Stimulated activated CD4-positive, alpha-beta T cell treated with anti-CD3 and anti-CD28 coated beads, Interleukin-12 subunit alpha, Interleukin-12 subunit beta, amount 100 ng/mL, for 24 hours (primary cell): ENCODE results near the gene NBEA.
"Not testable (repeated sequence)": the region's sequence is repeated elsewhere in the genome, so short reads cannot be mapped to it uniquely, and the experiment has no call there.

ENCODE experiments used
- DNase-seq, 2 experiments: peaks; one replicate each; pipeline ENCODE4 v3.0.0-alpha.2; 2020; ENCODE audit warnings: low read depth in 2 of 2

NBEA gene

GRCh38 chr13:35387682-35388250 lies 445.7 kb downstream of the NBEA start:
- DNase-seq: no peak

GRCh38 chr13:35388441-35389355 lies 446.6 kb downstream of the NBEA start:
- DNase-seq: no peak

- DNase-seq: no peak
Measured at GRCh38 chr13:35389535-35389934, 447.5 kb downstream of the NBEA start.

GRCh38 chr13:35392768-35393167 lies 450.7 kb downstream of the NBEA start:
- DNase-seq: no peak

- DNase-seq: no peak
Measured at GRCh38 chr13:35393886-35394285, 451.8 kb downstream of the NBEA start.

- not testable (repeated sequence) for DNase-seq
Measured at GRCh38 chr13:35408285-35408684, 466.2 kb downstream of the NBEA start.

- no peak for DNase-seq
Measured at GRCh38 chr13:35411059-35411744, 469.1 kb downstream of the NBEA start.

- DNase-seq: no peak
Measured at GRCh38 chr13:35448465-35448864, 506.4 kb downstream of the NBEA start.

- no peak for DNase-seq
Measured at GRCh38 chr13:35449821-35450220, 507.8 kb downstream of the NBEA start.

GRCh38 chr13:35455022-35455421 lies 513.0 kb downstream of the NBEA start:
- DNase-seq: no peak

GRCh38 chr13:35457258-35457657 lies 515.2 kb downstream of the NBEA start:
- DNase-seq: no peak

GRCh38 chr13:35460061-35460460 lies 518.0 kb downstream of the NBEA start:
- DNase-seq: no peak

GRCh38 chr13:35465371-35465770 lies 523.3 kb downstream of the NBEA start:
- no peak for DNase-seq

GRCh38 chr13:35468195-35468594 lies 526.1 kb downstream of the NBEA start:
- no peak for DNase-seq

GRCh38 chr13:35469806-35470525 lies 527.9 kb downstream of the NBEA start:
- DNase-seq: no peak

- DNase-seq: no peak
Measured at GRCh38 chr13:35470671-35471661, 528.9 kb downstream of the NBEA start.

GRCh38 chr13:35471706-35472322 lies 529.7 kb downstream of the NBEA start:
- DNase-seq: no peak

- no peak for DNase-seq
Measured at GRCh38 chr13:35472323-35472881, 530.3 kb downstream of the NBEA start.

GRCh38 chr13:35473206-35473775 lies 531.2 kb downstream of the NBEA start:
- DNase-seq: no peak

- no peak for DNase-seq
Measured at GRCh38 chr13:35473802-35474201, 531.7 kb downstream of the NBEA start.
